H1 (cell line): Measurements from ENCODE around the gene THADA. TPM values are rescaled to one million over a fixed set of nuclear protein-coding genes. Genes with fewer than 3 reads are reported as not detected.

Source experiments
- BCL11A ChIP-seq, 2 experiments: IDR thresholded peaks; one replicate each; pipeline ENCODE4 v1.6.1; 2011; ENCODE audit warnings: low read depth in 2 of 2, low read length in 2 of 2, mild to moderate bottlenecking in 2 of 2
- HDAC2 ChIP-seq, 2 experiments: fragments of 300-600 bp in 1 of 2; sonication (generic) in 1 of 2; IDR thresholded peaks; 2 replicates each; pipeline ENCODE4 v1.6.1; 2011 to 2012; ENCODE audit warnings: low read depth in 2 of 2, low read length in 2 of 2, mild to moderate bottlenecking in 2 of 2, moderate library complexity in 2 of 2, borderline replicate concordance in 1 of 2, inconsistent platforms in 1 of 2
- RAD21 ChIP-seq, 2 experiments: IDR thresholded peaks in 1 of 2; conservative IDR thresholded peaks in 1 of 2; 2 replicates each; pipeline ENCODE4 v1.6.1; 2011; ENCODE audit warnings: low read depth in 2 of 2, low read length in 2 of 2, improper control_type of control experiment in 1 of 2, inconsistent platforms in 1 of 2, mild to moderate bottlenecking in 1 of 2, moderate library complexity in 1 of 2
- SAP30 ChIP-seq: fragments of 300-600 bp; sonication (generic); IDR thresholded peaks from 2 replicates; pipeline ENCODE4 v1.7.1; 2012; ENCODE audit warnings: low read length, moderate library complexity, mild to moderate bottlenecking, inconsistent platforms; ENCODE audit not compliant: insufficient read depth, insufficient replicate concordance
- polyA plus RNA-seq, 7 experiments: library from polyadenylated mRNA; depleted of rRNA in 3 of 7; stranded (reverse) in 5 of 7; unstranded in 2 of 7; fragments of >200 nt in 5 of 7; fragments of 200-250 nt in 2 of 7; gene quantifications; 1 replicate in 5 of 7; 2 replicates in 1 of 7; 4 replicates in 1 of 7; pipeline versions ENCODE4 v1.2.1 to v1.2.3, GENCODE V29; 2011 to 2013; ENCODE audit warnings: missing spikeins in 2 of 7, mixed read lengths in 2 of 7
- total RNA-seq: library from RNA; stranded (reverse); fragmentation: NEBNext Ultra II Directional; extraction: Animal tissue kit (Norgen Biotek cat#: 25700); gene quantifications from 2 replicates; pipeline ENCODE4 v1.2.1, GENCODE V29; 2021
- TF ChIP-seq, protein P1 (sequence below): fragments of 300-600 bp; sonication (generic); IDR thresholded peaks from 2 replicates; pipeline ENCODE4 v1.7.1; 2012; ENCODE audit warnings: low read length, moderate library complexity, mild to moderate bottlenecking, inconsistent platforms; ENCODE audit not compliant: insufficient replicate concordance

THADA gene
- total and polyA plus RNA-seq, 2 of the 8 experiments (the other 6 are each of a cell fraction or from before 2014, with no cell fraction given), result 22.4 to 26.8 TPM

DNA sequence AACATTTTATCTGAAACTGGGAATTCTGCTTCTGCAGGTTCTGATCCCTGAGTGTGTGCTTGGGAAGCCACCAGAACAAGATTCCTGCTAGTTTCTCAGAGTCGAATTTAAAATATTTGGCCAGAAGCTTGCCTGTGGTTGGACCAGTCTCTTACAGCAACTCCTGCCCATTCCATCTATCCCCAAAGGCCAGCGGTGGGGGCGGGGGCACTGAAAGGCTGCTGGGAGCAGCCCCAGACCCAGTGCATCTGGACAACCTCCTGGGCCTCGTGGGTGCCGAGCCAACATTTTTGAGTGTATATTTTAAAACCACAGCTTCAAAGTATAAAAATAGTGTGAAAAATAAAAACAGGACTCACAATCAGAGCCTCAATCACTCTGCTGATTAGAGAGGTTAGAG, 330.8 kb downstream of the THADA start (continued):
- TF ChIP-seq, protein P1, sequence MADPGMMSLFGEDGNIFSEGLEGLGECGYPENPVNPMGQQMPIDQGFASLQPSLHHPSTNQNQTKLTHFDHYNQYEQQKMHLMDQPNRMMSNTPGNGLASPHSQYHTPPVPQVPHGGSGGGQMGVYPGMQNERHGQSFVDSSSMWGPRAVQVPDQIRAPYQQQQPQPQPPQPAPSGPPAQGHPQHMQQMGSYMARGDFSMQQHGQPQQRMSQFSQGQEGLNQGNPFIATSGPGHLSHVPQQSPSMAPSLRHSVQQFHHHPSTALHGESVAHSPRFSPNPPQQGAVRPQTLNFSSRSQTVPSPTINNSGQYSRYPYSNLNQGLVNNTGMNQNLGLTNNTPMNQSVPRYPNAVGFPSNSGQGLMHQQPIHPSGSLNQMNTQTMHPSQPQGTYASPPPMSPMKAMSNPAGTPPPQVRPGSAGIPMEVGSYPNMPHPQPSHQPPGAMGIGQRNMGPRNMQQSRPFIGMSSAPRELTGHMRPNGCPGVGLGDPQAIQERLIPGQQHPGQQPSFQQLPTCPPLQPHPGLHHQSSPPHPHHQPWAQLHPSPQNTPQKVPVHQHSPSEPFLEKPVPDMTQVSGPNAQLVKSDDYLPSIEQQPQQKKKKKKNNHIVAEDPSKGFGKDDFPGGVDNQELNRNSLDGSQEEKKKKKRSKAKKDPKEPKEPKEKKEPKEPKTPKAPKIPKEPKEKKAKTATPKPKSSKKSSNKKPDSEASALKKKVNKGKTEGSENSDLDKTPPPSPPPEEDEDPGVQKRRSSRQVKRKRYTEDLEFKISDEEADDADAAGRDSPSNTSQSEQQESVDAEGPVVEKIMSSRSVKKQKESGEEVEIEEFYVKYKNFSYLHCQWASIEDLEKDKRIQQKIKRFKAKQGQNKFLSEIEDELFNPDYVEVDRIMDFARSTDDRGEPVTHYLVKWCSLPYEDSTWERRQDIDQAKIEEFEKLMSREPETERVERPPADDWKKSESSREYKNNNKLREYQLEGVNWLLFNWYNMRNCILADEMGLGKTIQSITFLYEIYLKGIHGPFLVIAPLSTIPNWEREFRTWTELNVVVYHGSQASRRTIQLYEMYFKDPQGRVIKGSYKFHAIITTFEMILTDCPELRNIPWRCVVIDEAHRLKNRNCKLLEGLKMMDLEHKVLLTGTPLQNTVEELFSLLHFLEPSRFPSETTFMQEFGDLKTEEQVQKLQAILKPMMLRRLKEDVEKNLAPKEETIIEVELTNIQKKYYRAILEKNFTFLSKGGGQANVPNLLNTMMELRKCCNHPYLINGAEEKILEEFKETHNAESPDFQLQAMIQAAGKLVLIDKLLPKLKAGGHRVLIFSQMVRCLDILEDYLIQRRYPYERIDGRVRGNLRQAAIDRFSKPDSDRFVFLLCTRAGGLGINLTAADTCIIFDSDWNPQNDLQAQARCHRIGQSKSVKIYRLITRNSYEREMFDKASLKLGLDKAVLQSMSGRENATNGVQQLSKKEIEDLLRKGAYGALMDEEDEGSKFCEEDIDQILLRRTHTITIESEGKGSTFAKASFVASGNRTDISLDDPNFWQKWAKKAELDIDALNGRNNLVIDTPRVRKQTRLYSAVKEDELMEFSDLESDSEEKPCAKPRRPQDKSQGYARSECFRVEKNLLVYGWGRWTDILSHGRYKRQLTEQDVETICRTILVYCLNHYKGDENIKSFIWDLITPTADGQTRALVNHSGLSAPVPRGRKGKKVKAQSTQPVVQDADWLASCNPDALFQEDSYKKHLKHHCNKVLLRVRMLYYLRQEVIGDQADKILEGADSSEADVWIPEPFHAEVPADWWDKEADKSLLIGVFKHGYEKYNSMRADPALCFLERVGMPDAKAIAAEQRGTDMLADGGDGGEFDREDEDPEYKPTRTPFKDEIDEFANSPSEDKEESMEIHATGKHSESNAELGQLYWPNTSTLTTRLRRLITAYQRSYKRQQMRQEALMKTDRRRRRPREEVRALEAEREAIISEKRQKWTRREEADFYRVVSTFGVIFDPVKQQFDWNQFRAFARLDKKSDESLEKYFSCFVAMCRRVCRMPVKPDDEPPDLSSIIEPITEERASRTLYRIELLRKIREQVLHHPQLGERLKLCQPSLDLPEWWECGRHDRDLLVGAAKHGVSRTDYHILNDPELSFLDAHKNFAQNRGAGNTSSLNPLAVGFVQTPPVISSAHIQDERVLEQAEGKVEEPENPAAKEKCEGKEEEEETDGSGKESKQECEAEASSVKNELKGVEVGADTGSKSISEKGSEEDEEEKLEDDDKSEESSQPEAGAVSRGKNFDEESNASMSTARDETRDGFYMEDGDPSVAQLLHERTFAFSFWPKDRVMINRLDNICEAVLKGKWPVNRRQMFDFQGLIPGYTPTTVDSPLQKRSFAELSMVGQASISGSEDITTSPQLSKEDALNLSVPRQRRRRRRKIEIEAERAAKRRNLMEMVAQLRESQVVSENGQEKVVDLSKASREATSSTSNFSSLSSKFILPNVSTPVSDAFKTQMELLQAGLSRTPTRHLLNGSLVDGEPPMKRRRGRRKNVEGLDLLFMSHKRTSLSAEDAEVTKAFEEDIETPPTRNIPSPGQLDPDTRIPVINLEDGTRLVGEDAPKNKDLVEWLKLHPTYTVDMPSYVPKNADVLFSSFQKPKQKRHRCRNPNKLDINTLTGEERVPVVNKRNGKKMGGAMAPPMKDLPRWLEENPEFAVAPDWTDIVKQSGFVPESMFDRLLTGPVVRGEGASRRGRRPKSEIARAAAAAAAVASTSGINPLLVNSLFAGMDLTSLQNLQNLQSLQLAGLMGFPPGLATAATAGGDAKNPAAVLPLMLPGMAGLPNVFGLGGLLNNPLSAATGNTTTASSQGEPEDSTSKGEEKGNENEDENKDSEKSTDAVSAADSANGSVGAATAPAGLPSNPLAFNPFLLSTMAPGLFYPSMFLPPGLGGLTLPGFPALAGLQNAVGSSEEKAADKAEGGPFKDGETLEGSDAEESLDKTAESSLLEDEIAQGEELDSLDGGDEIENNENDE, result no peak
- TF ChIP-seq RAD21 (IDR thresholded peaks at IDR 0.05 in 1 of 2, conservative IDR thresholded peaks at IDR 0.05 in 1 of 2; ENCODE audit: low read depth in 2 of 2, low read length in 2 of 2), result no peak
- TF ChIP-seq BCL11A (IDR thresholded peaks at IDR 0.05; ENCODE audit: low read depth in 2 of 2, low read length in 2 of 2), result no peak
- TF ChIP-seq HDAC2 (IDR thresholded peaks at IDR 0.05; ENCODE audit: borderline replicate concordance in 1 of 2, low read depth in 2 of 2, low read length in 2 of 2), result no peak
- no peak for TF ChIP-seq SAP30
